Measurements from ENCODE around the gene RPTOR.
"Not testable (repeated sequence)": the region's sequence is repeated elsewhere in the genome, so short reads cannot be mapped to it uniquely, and the experiment has no call there.

RPTOR gene

DNA sequence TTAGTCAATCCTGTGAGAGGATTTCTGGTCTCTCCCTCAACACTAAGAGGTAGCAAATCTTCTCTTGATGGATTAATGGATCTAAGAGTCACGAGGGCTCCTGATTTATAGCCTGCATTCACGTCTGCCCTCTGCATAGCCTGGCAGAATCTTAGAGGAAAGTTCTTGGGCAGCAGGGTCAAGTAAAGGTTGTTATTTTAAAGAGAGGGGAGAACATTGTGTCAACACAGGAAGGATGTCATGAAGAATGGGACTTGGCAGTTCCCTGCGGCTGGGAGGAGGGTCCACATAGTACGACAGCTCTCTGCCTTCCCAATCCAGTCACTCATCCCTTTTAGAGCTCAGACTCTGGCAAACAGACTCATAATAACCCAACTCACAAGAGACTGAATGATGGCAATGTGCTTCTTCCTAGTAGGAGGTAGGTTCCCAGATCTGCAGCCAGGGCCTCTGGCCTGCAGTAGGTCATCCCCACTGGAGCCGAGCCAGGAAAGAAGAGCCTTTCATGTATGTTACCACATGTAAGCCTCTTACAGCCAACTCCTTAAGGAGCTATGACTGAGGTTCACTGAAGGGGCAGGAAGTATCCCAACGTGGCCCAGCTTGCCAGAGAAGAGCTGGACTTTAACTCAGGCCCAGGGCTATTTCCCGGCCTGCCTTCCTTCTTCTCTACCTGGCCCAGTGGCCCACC lies 25.4 kb upstream of the RPTOR start:
- TF ChIP-seq GATA1 (IDR thresholded peaks at IDR 0.05; ENCODE audit: low read depth, low read length): no peak
- no peak for DNase-seq

DNA sequence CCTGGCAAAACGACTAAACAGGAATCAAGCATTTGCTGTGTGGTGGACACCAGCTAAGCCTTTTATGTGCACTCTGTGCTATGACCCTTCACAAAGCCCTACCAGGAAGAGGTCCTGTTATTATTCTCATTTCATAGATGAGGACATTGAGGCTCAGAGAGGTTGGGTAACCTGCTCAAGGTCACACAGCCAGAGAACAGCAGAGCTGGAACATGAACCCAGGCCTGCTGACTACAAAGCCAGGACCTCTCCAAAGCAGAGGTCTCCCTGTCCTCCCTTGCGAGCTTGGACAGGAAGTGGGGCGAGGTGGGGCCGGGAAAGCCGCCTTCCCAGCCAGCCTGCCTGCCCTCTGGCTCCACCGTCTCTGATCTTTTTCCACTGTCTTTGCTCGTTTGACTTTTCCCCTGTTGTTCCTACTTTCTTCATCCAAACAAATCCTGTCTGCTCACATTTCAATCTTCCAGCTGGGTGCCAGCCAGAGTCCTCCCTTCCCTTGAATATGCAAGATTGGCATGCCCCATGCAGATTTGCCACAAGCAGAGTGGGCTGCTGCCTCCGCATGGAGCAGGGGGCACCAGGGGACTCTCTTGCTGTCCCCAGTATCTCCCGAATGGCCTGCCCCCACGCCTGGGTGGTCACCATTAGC lies 23.7 kb upstream of the RPTOR start:
- TF ChIP-seq POLR2A (IDR thresholded peaks at IDR 0.05; ENCODE audit: low read length) (no peak), GATA1 (IDR thresholded peaks at IDR 0.05; ENCODE audit: low read depth, low read length) (no peak)
- DNase-seq: no peak

DNA sequence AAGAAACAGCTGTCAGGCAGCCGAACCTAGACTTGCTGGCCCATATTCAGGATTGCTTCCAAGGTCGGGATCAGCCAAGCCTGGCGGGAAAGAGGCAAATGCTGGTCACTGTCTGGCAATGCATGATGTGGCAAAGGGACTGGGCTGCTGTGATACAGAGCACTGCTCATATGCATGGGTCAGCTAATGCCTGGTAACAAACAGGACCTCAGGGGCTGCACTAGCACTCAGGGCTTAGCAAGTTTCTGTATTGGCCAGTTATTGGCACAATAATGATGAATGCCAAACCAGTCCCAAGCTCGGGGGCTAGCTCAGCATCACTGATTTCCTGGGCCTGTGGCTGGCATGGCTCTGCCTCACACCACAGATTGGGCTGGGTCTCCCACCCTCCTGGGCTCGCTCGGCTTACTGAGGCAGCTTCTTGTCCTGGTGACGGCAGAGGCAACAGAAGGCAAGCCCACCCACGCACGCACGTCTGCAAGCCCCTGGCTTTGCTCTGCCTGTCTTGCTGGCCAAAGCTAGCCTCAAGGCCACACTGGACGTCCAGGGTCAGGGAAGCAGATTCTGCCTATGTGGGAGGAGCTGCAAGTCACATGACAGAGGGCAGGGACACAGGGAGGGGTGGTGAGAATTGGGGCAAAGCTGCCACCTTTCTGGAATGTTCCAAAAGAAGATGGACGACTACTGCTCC lies 21.4 kb upstream of the RPTOR start:
- DNase-seq: no peak
- no peak for TF ChIP-seq POLR2A (IDR thresholded peaks at IDR 0.05; ENCODE audit: low read length)
- no peak for TF ChIP-seq GATA1 (IDR thresholded peaks at IDR 0.05; ENCODE audit: low read depth, low read length)

DNA sequence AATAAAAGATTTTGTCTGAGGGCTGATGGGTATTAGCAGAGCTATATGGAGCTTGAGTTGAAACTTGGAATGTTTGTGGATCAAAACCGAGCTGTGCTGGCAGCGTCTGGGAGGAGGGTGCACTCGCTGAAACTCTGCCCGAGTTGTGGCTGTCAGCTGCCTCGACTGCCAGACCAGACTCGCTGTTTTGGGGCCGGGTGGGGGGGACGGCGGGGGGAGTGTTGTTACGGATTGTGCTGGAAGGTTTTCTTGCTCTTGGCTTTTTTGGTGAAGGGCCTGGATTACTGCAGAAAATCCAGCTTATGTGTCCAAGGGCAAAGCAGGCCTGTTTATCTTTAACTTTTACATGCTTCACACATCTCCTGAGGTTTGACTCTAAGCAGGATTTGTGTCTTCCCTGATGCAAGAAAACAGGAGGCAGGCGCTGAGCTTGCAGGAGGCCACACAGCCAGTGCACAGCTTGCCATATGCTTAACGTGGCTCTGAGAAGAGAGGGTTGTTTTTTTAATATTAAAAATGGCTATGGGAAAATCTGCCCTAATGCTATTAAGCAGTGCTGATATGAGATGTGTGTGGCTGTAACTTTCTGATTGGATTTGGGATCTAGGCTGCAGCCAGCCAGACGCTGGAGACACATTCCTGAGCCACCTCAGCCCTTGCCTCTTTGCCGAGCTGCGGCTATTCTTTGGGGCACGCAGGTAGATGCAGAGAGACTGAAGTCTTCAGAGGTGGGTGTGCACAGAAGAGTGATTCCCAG lies 20.5 kb upstream of the RPTOR start:
- TF ChIP-seq GATA1 (IDR thresholded peaks at IDR 0.05; ENCODE audit: low read depth, low read length) (no peak), POLR2A (IDR thresholded peaks at IDR 0.05; ENCODE audit: low read length) (no peak)
- DNase-seq: no peak

DNA sequence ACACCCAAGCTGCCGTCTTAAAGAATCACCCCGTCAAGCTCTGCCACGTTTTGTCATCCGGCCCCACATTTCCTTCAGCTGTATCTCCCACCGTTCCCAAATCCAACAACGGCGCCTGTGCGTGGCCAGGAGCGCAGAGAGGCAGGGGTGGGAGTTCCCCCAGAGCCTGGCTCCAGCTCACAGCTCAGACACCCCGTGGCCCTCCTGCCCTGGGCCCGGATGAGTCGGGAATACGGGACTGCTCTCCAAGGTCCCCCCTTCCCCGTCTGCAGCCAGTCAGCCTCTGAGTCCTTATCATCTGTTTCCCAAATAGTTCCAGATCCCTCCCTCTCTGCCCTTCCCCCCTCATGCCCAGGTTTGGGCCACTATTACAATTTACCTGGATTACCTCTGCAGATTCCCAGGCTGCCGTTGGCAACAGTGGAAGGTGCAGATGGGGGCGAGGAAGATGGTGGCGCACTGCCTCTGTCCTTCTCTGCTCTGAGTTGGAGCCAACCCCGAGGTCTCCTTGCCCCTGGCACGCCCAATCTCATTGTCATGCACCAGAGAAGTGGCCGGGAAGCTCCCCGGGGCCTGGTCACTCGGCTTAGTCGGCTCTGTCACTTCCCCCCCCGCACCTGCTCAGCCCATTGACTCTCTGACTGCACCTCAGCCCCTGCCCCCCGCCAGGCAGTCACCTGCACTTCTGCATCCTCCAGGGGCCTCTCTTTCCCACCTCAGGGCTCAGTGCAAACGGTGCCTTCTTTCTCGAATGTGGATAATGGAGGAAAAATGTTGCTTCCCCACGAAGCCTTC lies 18.3 kb upstream of the RPTOR start:
- DNase-seq: no peak
- no peak for TF ChIP-seq GATA1 (IDR thresholded peaks at IDR 0.05; ENCODE audit: low read depth, low read length)
- TF ChIP-seq POLR2A (IDR thresholded peaks at IDR 0.05; ENCODE audit: low read length): no peak

DNA sequence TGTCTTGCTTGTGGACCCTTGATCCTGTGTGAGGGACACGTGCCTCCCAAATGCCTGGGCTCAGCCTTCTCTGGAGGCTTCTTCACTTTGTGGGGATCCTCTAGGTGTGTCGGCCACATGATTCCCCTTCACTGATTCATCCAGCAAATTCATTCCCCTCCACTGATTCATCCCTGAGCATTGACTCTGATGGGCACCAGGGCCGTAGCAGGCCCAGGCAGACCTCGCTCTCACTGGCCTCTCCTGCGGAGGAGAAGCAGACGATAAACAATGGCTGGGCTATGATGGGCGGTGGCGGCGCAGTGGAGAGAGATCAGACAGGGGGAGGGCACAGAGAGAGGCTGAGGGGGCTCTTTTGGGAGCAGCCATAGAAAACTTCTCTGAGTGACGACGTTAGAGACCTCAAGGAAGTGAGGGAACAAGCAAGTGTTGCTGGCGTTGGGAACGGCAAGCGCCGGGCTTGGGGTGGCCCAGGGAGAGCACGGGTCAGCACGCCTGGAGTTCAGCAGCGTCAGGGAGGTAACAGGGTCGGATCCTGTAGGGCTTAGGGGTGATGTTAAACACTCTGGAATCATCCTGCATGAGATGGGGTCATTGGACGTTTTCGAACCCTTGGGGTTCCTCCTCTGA lies 17.5 kb upstream of the RPTOR start:
- TF ChIP-seq GATA1 (IDR thresholded peaks at IDR 0.05; ENCODE audit: low read depth, low read length): no peak
- TF ChIP-seq POLR2A (IDR thresholded peaks at IDR 0.05; ENCODE audit: low read length): no peak
- no peak for DNase-seq

DNA sequence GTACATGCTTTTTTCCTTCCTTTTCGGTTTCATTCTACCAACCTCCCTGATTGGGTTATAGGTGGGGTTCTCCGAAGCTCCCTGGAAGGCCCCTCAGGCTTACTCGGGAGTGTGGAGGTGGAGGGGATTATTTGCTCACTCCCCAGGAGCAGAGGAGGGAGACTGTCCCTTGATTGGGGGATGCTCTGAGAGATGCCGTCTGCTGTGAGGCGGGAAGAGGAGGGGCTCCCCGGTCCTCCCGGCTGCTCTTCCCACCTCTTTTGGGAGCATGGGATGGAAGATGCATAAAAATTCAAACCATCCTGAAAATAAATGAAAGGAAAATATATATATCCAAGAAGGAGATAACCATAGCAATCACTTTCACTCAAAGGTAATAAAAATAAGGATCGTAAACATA lies 16.1 kb upstream of the RPTOR start:
- DNase-seq: no peak
- no peak for TF ChIP-seq POLR2A (IDR thresholded peaks at IDR 0.05; ENCODE audit: low read length)
- no peak for TF ChIP-seq GATA1 (IDR thresholded peaks at IDR 0.05; ENCODE audit: low read depth, low read length)

DNA sequence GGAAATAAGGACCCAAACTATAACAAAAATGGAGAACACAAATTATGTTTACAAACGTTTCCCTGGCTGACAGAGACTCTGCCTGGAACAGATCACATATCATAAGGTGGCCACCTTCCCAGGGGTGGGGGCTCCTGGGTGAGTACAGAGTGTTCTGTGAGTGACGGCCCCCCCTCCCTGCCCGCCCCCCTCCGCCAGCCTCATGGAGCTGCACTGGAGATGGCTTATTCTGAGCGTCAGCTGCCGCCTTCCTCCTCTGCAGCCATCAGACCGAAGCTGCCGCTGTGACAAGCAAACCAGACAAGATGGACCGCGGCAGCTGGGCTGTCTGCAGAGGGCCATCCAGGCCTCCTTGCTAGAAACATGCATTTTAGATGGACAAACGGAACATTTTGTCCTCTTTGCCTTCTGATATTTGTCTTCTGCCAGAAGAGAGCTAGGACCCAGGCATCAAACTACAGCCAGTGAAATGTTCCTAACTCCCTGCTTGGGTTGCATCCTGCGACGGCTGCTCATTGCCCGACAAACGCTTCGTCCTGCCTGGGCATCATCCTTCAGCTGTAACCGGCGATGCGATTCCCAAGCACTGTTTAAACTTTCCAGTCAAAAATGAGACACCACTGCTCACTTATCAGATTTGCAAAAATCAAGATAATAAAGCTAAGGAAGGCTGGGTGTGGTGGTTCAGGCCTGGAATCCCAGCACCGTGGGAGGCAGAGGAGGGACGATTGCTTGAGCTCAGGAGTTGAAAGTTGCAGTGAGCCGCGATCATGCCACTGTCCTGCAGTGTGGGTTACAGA lies 15.3 kb upstream of the RPTOR start:
- no peak for TF ChIP-seq POLR2A (IDR thresholded peaks at IDR 0.05; ENCODE audit: low read length)
- TF ChIP-seq GATA1 (IDR thresholded peaks at IDR 0.05; ENCODE audit: low read depth, low read length): no peak
- DNase-seq: no peak

DNA sequence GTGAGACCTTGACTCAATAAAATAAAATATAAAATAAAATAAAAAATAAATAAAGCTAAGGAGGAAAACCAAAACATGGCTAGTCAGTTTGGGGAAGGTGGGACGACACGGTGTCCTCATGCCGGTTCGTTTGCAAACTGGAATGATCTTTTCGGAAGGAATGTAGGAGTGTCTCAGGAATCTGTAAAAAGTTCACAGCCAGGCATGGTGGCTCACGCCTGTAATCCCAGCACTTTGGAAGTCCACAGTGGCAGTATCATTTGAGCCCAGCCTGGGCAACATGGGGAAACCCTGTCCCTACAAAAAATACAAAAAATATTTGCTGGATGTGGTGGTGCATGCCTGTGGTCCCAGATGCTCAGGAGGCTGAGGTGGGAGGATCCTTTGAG lies 14.7 kb upstream of the RPTOR start:
- no peak for DNase-seq

DNA sequence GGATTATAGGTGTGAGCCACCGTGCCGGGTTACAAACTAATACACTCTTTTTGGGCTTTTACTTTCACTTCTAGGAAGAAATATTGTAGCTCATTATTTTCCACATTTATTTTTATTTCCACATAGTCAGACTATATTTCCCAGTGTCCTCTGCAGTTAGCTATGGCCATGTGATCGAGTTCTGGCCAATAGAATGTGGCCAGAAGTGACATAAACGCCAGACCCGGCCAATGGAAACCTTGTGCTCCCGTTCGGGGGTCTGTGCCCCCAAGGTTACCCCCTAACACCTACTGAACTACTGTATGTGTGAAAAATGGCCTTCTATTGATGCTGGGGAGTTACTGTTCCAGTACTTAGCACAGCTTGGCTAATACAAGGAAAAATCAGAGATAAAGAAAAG lies 13.2 kb upstream of the RPTOR start:
- no peak for DNase-seq
- TF ChIP-seq POLR2A (IDR thresholded peaks at IDR 0.05; ENCODE audit: low read length) (no peak), GATA1 (IDR thresholded peaks at IDR 0.05; ENCODE audit: low read depth, low read length) (no peak)

More for the DNA sequence above, 14.7 kb upstream of the RPTOR start:
- TF ChIP-seq GATA1 (IDR thresholded peaks at IDR 0.05; ENCODE audit: low read depth, low read length) (no peak), POLR2A (IDR thresholded peaks at IDR 0.05; ENCODE audit: low read length) (no peak)

DNA sequence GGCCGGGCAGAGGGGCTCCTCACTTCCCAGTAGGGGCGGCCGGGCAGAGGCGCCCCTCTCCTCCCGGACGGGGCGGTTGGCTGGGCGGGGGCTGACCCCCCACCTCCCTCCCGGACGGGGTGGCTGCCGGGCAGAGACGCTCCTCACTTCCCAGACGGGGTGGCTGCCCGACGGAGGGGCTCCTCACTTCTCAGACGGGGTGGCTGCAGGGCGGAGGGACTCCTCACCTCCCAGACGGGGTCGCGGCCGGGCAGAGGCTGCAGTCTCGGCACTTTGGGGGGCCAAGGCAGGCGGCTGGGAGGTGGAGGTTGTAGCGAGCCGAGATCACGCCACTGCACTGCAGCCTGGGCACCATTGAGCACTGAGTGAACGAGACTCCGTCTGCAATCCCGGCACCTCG lies 7.3 kb upstream of the RPTOR start:
- DNase-seq: not testable (repeated sequence)

DNA sequence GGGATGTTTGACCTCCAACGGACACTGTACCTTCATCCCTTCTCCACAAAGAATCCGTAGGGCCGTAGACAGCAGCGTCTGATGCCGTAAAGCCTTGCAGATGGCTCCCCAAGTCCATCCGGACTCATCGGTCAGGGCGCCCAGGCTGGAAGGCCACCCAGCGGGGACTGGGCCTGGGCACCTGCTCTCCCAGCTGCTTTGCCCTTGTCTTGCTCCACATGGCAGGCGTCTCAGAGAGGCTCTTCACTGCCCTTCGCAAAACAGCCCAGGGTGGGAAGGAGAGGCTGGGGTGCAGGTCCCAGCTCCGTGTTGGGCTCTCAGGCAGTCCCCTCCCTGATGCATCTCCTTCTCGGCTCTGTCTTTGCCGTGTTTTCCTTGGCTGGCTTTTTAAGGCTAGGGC lies 6.2 kb upstream of the RPTOR start:
- TF ChIP-seq POLR2A (IDR thresholded peaks at IDR 0.05; ENCODE audit: low read length): no peak
- TF ChIP-seq GATA1 (IDR thresholded peaks at IDR 0.05; ENCODE audit: low read depth, low read length): no peak
- DNase-seq: no peak

Measured in erythroblast (primary cell).